ENCODE data around the gene DTNB. TPM values are rescaled to one million over a fixed set of nuclear protein-coding genes. Genes with fewer than 3 reads are reported as not detected.
"Not testable (repeated sequence)": the region's sequence is repeated elsewhere in the genome, so short reads cannot be mapped to it uniquely, and the experiment has no call there.

Gene DTNB
- total RNA-seq, 1 donor, result 18.3 TPM

- no peak overlapping the region for H3K4me3 ChIP-seq (ENCODE audit: low read length)
- H3K9me3 ChIP-seq (ENCODE audit: low read depth, low read length), result no peaks in the 10 kb centered on the region
- H3K4me1 ChIP-seq (ENCODE audit: insufficient read depth, low read length), result peaks cover 4% of the 10 kb centered on the region
- no peaks in the 10 kb centered on the region for H3K27me3 ChIP-seq (ENCODE audit: insufficient read depth, low read length)
Measured at GRCh38 chr2:25664965-25665307, 8.4 kb downstream of the DTNB start.

GRCh38 chr2:25664183-25664964 lies 9.0 kb downstream of the DTNB start:
- Histone ChIP-seq H3K27me3 (ENCODE audit: insufficient read depth, low read length) (no peaks in the 10 kb centered on the region), H3K4me1 (ENCODE audit: insufficient read depth, low read length) (peaks cover 4% of the 10 kb centered on the region), H3K9me3 (ENCODE audit: low read depth, low read length) (no peaks in the 10 kb centered on the region), H3K4me3 (ENCODE audit: low read length) (no peak overlapping the region)

GRCh38 chr2:25655316-25655715 lies 18.1 kb downstream of the DTNB start:
- Histone ChIP-seq H3K4me1 (ENCODE audit: insufficient read depth, low read length) (peaks cover 4% of the 10 kb centered on the region), H3K27me3 (ENCODE audit: insufficient read depth, low read length) (no peaks in the 10 kb centered on the region), H3K9me3 (ENCODE audit: low read depth, low read length) (no peaks in the 10 kb centered on the region), H3K4me3 (ENCODE audit: low read length) (no peak overlapping the region)

GRCh38 chr2:25654801-25655200 lies 18.6 kb downstream of the DTNB start:
- H3K4me1 ChIP-seq (ENCODE audit: insufficient read depth, low read length), result peaks cover 9% of the 10 kb centered on the region
- no peaks in the 10 kb centered on the region for H3K9me3 ChIP-seq (ENCODE audit: low read depth, low read length)
- no peak overlapping the region for H3K4me3 ChIP-seq (ENCODE audit: low read length)
- no peaks in the 10 kb centered on the region for H3K27me3 ChIP-seq (ENCODE audit: insufficient read depth, low read length)

- no peaks in the 10 kb centered on the region for H3K9me3 ChIP-seq (ENCODE audit: low read depth, low read length)
- H3K4me1 ChIP-seq (ENCODE audit: insufficient read depth, low read length), result peaks cover 16% of the 10 kb centered on the region
- H3K4me3 ChIP-seq (ENCODE audit: low read length), result no peak overlapping the region
- no peaks in the 10 kb centered on the region for H3K27me3 ChIP-seq (ENCODE audit: insufficient read depth, low read length)
Measured at GRCh38 chr2:25651782-25652455, 21.5 kb downstream of the DTNB start.

GRCh38 chr2:25651066-25651465 lies 22.3 kb downstream of the DTNB start:
- Histone ChIP-seq H3K27me3 (ENCODE audit: insufficient read depth, low read length) (no peaks in the 10 kb centered on the region), H3K4me3 (ENCODE audit: low read length) (no peak overlapping the region), H3K9me3 (ENCODE audit: low read depth, low read length) (no peaks in the 10 kb centered on the region), H3K4me1 (ENCODE audit: insufficient read depth, low read length) (peaks cover 16% of the 10 kb centered on the region)

GRCh38 chr2:25650256-25650655 lies 23.1 kb downstream of the DTNB start:
- Histone ChIP-seq H3K4me1 (ENCODE audit: insufficient read depth, low read length) (peaks cover 16% of the 10 kb centered on the region), H3K4me3 (ENCODE audit: low read length) (no peak overlapping the region), H3K27me3 (ENCODE audit: insufficient read depth, low read length) (no peaks in the 10 kb centered on the region), H3K9me3 (ENCODE audit: low read depth, low read length) (no peaks in the 10 kb centered on the region)

- Histone ChIP-seq H3K4me1 (ENCODE audit: insufficient read depth, low read length) (peaks cover 16% of the 10 kb centered on the region), H3K27me3 (ENCODE audit: insufficient read depth, low read length) (no peaks in the 10 kb centered on the region), H3K9me3 (ENCODE audit: low read depth, low read length) (no peaks in the 10 kb centered on the region), H3K4me3 (ENCODE audit: low read length) (no peak overlapping the region)
Measured at GRCh38 chr2:25649786-25650185, 23.6 kb downstream of the DTNB start.

GRCh38 chr2:25642298-25642697 lies 31.1 kb downstream of the DTNB start:
- H3K4me3 ChIP-seq (ENCODE audit: low read length), result no peak overlapping the region
- H3K4me1 ChIP-seq (ENCODE audit: insufficient read depth, low read length), result no peaks in the 10 kb centered on the region
- no peaks in the 10 kb centered on the region for H3K9me3 ChIP-seq (ENCODE audit: low read depth, low read length)
- H3K27me3 ChIP-seq (ENCODE audit: insufficient read depth, low read length), result no peaks in the 10 kb centered on the region

- H3K4me3 ChIP-seq (ENCODE audit: low read length), result no peak overlapping the region
- no peaks in the 10 kb centered on the region for H3K27me3 ChIP-seq (ENCODE audit: insufficient read depth, low read length)
- H3K4me1 ChIP-seq (ENCODE audit: insufficient read depth, low read length), result no peaks in the 10 kb centered on the region
- no peaks in the 10 kb centered on the region for H3K9me3 ChIP-seq (ENCODE audit: low read depth, low read length)
Measured at GRCh38 chr2:25639696-25640095, 33.7 kb downstream of the DTNB start.

- no peaks in the 10 kb centered on the region for H3K4me1 ChIP-seq (ENCODE audit: insufficient read depth, low read length)
- H3K4me3 ChIP-seq (ENCODE audit: low read length), result no peak overlapping the region
- no peaks in the 10 kb centered on the region for H3K9me3 ChIP-seq (ENCODE audit: low read depth, low read length)
- no peaks in the 10 kb centered on the region for H3K27me3 ChIP-seq (ENCODE audit: insufficient read depth, low read length)
Measured at GRCh38 chr2:25639131-25639530, 34.2 kb downstream of the DTNB start.

GRCh38 chr2:25635797-25636196 lies 37.6 kb downstream of the DTNB start:
- no peaks in the 10 kb centered on the region for H3K4me1 ChIP-seq (ENCODE audit: insufficient read depth, low read length)
- no peaks in the 10 kb centered on the region for H3K27me3 ChIP-seq (ENCODE audit: insufficient read depth, low read length)
- no peak overlapping the region for H3K4me3 ChIP-seq (ENCODE audit: low read length)
- no peaks in the 10 kb centered on the region for H3K9me3 ChIP-seq (ENCODE audit: low read depth, low read length)

- not testable (repeated sequence) for H3K27me3 ChIP-seq (ENCODE audit: insufficient read depth, low read length); H3K4me1 ChIP-seq (ENCODE audit: insufficient read depth, low read length); H3K4me3 ChIP-seq (ENCODE audit: low read length); H3K9me3 ChIP-seq (ENCODE audit: low read depth, low read length)
Measured at GRCh38 chr2:25633801-25634200, 39.6 kb downstream of the DTNB start.

- Histone ChIP-seq H3K4me1 (ENCODE audit: insufficient read depth, low read length) (no peaks in the 10 kb centered on the region), H3K27me3 (ENCODE audit: insufficient read depth, low read length) (no peaks in the 10 kb centered on the region), H3K9me3 (ENCODE audit: low read depth, low read length) (no peaks in the 10 kb centered on the region), H3K4me3 (ENCODE audit: low read length) (no peak overlapping the region)
Measured at GRCh38 chr2:25632396-25632795, 41.0 kb downstream of the DTNB start.

GRCh38 chr2:25624635-25625034 lies 48.7 kb downstream of the DTNB start:
- Histone ChIP-seq H3K4me1 (ENCODE audit: insufficient read depth, low read length) (no peaks in the 10 kb centered on the region), H3K4me3 (ENCODE audit: low read length) (no peak overlapping the region), H3K27me3 (ENCODE audit: insufficient read depth, low read length) (no peaks in the 10 kb centered on the region), H3K9me3 (ENCODE audit: low read depth, low read length) (no peaks in the 10 kb centered on the region)

GRCh38 chr2:25623361-25623760 lies 50.0 kb downstream of the DTNB start:
- H3K9me3 ChIP-seq (ENCODE audit: low read depth, low read length), result no peaks in the 10 kb centered on the region
- no peak overlapping the region for H3K4me3 ChIP-seq (ENCODE audit: low read length)
- H3K27me3 ChIP-seq (ENCODE audit: insufficient read depth, low read length), result no peaks in the 10 kb centered on the region
- no peaks in the 10 kb centered on the region for H3K4me1 ChIP-seq (ENCODE audit: insufficient read depth, low read length)
